ENCODE results near the gene PTPRJ.

Gene PTPRJ

DNA sequence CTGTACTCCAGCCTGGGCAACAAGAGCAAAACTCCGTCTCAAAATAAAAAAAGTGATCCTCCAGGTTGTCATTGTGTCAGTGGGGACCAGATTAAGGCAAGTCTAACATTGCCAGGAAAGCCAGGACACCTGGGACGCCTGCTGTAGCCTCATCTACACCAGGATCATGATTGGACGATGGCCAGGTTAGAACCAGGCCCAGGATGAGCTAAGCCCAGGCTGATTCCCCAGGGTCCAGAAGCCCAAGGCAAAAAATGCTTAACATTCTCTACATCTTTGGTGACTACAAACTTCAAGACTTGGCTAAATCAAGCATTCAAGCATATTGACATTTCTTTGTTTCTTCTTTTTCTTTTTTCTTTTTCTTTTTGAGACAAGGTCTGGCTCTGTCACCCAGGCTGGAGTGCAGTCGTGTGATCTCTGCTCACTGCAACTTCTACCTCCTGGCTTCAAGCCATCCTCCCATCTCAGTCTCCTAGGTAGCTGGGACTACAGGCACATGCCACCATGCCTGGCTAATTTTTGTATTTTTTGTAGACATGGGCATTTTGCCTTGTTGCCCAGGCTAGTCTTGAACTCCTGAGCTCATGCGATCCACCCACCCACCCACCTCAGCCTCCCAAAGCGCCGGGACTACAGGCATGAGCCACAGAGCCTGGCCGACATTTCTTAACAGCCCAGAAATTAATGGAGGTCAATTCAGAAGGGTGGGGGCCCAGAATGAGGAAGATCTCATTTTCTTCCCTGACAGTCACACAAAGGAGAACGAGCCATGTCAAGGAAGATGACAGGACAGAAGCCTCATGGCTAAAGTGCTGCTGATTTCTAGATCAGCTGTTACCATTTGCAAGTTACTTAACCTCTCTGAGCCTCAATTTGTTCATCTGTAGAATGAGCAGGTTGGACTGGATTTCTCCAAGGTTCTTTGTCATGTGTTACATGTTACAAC lies 12.5 kb upstream of the PTPRJ start:
- no peak for DNase-seq (ENCODE audit: low read depth in 2 of 2)

DNA sequence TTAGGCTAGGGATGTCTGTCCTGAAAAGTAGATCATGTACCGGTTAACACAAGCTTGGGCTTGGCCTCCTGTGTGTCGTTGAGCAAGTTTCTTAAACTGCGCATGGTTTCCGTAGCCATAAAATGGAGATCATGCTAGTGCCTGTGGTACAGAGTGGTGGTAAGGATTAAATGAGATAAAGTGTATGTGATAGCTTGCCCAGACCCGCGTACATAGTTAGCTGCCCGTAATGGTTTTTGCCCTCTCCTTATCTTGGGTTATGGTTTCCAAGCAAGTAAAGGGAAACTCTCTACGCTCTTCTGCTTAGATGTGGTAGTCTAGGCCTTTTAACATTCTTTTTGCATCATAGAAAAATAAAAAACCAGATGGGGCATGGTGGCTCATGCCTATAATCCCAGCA lies 11.0 kb upstream of the PTPRJ start:
- DNase-seq (ENCODE audit: low read depth in 2 of 2) = no peak

DNA sequence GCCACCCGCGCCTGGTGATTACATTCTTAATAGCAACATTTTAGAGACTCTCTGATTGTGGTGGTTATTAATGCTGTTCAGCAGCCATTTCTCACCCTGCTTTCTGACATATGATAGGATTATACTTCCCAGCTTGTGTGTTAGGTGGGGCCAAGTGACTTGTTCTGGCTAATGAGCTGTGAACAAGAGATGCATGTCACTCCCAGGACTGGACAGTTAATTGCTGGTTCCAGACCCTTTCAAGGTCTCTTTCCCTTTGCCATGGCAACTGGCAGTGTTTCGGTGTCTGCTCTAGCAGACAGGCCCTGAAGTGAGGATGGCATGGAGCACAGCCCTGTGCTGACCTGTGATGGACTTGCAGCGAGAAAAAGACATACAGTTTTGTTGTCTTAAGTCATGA lies 8.9 kb upstream of the PTPRJ start:
- no peak for DNase-seq (ENCODE audit: low read depth in 2 of 2)

DNA sequence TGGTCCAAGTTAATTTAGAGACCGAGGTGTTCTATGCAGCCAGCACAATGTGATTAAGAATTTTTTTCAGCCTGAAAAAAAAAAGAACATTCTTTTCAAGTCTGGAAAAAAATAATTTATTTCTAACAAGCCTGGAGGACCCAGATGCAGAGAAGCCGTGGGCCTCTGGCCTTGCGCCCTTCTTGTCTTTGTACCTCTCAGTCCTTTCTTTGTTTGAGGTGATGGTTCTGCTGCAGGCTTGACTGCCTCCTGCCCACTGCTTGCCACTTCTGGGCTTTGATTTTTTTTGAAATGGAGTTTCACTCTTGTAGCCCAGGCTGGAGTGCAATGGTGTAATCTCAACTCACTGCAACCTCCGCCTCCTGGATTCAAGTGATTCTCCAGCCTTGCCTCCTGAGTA lies 7.2 kb upstream of the PTPRJ start:
- no peak for DNase-seq (ENCODE audit: low read depth in 2 of 2)

DNA sequence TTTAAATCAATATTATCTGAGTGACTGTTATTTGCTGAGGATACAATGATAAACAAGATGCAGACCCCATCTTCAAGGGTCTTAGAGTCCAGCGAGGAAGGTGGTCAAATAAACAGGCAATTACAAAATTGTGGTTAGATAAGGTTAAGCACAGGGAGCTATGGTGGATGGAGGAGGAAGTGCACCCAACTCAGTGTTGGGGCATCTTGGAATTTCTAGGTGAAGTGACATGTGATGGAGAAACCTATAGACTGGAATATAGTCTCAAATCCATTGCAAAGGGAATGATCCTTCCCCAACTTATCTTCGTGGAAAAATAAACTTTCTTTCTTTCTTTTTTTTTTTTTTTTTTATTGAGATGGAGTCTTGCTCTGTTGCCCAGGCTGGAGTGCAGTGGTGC lies 3.4 kb upstream of the PTPRJ start:
- no peak for DNase-seq (ENCODE audit: low read depth in 2 of 2)

DNA sequence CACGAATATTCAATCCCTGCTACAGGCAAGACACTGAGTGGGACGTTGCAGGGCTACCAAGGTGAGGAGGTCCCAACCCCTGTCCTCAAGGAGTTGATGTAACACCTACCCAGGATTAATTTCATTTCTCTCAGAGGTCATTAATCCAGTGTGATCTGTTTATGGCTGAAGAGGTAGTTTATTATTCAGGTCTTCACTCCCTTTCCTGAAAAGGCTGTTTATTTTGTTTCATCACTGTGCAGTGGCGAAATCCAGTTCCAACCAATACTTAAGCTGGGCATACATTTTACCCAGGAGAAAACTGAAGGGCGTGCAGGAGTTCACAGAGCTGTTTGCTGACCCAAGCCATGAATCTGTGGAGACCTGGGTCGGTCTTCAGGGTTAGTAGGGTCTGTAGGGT lies 2.7 kb upstream of the PTPRJ start:
- no peak for DNase-seq (ENCODE audit: low read depth in 2 of 2)

DNA sequence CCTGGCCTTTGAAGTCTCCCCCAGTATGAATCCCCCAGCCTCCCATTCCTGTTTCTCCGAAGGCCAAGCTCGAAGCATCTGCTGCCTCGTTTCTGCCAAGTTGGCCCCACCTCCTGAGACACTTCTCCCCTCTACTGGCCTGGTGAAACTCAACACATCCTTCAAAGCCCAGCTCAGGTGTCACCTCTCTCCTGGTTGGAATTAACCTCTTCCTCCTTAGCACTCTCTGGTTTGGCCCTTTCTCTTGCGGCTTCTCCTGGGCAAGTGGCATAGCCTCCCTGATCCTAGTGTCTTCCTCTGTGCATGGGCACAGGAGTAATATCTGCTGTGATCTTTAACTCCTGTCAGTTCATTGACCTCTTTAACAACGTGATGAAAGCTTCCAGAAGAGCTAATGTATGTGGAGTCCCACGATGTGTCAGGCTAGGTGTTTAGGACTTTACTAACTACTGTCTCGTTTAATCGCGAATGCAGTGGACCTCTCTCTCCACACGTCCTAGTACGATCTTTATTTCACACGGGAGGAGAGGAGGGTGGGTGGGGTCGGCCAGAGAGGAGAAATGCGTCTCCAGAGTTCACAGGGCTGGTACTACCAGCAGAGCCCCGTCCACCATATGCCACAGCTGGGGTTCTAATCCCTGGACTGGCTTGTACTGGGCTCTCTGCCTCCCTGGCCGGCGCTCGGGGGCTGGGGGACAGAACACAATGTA lies 826 bp upstream of the PTPRJ start:
- DNase-seq (ENCODE audit: low read depth in 2 of 2) = no peak

DNA sequence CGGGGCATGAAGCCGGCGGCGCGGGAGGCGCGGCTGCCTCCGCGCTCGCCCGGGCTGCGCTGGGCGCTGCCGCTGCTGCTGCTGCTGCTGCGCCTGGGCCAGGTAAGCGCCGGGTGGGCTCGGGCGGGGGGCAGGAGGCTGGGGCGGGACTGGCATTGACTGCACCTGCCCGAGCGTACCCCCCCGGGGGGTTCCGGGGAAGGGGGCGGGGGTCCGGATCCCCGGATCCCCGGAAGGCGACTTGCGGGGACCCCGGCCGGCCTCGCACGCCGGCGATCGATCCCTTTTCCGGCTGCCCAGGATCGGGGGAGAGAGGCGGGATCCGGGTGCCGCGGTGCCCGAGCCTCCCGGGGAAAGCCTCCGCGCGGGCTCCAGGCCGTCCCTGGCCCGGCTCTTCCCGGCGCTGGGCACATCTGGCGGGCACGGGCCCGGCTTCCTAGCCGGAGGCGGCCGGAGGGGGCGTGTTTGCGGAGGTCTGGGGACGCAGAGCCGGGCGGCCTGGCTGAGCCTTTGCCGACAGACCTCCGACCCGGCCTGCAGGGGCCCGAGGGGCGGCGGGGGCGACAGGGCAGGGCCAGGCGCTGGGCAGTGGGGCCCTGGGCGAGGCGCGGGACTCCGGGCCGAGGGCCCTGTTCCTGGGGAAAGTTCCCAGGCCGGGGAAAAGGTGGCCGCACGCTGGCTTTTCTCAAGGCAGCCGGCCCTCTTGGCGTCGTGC lies 705 bp downstream of the PTPRJ start:
- DNase-seq (ENCODE audit: low read depth in 2 of 2) = no peak

DNA sequence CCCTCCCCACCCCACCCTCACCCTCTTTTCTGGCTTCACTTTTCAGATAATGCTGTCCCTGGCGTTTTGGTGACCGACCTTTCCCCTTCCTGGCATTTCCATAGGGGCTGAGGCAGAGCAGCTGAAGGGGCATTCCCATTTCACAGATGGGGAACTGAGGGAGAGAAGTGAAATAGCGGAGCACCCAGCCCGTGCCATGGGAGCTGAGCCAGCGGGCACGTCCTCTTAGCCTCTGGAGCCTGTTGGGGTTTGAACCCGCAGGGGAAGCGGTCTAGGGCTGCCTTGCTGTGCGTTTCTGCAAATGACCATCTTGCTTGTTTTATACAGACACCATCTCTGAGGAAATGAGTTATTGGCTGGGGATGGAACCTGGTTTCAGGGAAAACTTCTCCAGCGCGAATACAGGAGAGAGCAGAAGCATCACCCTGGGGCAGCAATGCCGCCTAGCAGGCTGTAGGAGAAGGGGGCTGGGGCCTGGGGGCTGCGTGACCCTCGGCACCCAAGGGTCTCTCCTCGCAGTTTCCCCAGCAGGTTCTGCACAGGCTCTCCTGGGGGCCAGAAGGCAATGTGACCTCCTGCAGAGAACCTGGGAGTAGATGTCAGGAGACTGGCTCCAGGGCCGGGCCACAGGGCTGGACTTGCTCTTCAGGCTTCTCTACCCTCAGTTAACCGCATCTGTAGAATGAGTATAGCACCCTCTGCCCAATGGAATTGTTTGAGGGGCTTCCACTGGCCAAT lies 1.5 kb downstream of the PTPRJ start:
- no peak for DNase-seq (ENCODE audit: low read depth in 2 of 2)

DNA sequence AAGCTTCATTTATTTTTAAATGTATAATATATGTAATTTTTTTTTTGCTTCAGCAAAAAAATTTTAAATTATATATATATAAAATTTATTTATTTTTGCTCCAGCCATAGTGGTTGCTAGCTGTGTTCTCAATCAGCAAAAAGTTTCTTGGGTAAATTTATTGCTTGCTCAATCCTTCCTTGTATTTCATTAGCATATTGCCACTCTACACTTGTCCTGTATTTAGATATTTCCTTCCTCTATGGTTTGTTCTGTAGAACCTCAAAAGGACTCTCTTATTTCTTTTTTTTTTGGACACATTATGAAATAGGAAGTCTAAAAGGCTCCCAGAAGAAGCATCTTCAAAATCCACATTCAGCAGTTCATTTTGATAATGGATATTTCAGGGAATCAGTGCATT lies 2.3 kb downstream of the PTPRJ start:
- no peak for DNase-seq (ENCODE audit: low read depth in 2 of 2)

DNA sequence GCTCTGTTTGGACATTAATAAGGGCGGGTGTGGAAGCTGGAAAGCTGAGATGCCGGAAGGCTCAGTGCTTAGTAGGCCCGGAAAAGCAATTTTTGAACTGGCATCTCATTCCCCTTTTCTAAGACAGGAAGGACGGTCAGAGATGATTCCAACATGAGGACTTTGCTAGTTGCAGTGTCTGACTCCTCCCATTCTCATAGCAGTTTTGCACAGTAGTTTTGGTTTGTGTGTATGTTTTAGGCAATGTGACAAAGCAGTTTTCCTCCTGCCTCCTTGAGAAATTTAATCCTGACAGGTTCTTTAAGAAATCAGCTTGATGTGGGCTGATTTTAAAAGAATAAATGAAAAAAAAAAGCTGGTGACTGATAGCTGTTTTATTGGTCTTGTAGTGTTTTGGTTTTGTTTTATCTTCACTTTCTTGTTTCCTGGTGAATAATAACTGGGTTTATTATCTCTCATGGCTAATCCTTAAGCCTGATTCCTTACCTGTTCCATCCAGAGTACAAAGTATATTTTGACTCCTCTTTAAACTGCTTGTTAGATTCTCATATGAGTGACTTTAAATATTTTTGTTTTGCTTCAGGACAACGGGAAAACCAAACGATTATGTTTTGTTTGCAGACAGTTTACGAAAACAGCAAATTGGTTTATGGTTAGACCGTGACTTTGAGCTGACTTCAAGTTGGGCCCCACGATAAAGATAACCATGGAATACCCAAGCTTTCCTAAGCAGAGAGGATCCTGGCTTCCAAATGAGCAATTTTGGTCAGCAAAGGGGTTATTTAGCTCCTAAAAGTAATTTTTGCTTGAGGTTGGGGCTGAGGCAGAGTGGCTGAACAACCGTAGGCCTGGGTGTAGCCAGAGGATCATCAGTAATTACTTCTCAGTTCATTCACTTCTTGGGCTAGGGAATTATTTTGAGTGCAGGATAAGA lies 3.4 kb downstream of the PTPRJ start:
- no peak for DNase-seq (ENCODE audit: low read depth in 2 of 2)

DNA sequence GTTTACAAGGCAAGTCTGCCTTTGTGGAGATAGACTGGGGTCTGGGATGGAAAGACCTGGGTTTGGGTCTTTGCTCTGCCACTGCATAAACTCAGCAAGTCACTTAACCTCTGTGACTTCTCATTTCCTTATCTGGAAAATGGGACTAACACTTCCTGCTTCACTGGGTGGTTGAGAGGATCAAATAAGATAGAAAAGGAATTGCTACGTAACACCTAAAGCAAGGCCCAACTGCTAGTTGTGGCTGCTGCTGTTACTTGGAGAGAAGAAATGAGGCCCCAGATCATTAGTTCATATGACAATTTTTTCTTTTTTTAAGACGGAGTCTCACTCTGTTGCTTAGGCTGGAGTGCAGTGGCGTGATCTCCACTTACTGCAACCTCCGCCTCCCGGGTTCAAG lies 5.9 kb downstream of the PTPRJ start:
- no peak for DNase-seq (ENCODE audit: low read depth in 2 of 2)

DNA sequence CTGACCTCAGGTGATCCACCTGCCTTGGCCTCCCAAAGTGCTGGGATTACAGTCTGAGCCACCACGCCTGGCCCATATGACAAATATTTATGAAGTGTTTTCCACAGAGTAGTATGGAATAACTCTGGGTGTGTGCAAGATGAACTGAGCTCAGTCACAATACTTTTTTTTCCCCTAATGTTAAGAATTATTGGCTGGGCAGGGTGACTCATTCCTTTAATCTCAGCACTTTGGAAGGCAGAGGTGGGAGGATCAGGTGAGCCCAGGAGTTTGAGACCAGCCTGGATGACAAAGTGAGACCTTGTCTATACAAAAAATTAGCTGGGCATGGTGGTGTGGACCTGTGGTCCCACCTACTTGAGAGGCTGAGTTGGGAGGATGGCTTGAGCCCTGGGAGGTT lies 6.4 kb downstream of the PTPRJ start:
- no peak for DNase-seq (ENCODE audit: low read depth in 2 of 2)

DNA sequence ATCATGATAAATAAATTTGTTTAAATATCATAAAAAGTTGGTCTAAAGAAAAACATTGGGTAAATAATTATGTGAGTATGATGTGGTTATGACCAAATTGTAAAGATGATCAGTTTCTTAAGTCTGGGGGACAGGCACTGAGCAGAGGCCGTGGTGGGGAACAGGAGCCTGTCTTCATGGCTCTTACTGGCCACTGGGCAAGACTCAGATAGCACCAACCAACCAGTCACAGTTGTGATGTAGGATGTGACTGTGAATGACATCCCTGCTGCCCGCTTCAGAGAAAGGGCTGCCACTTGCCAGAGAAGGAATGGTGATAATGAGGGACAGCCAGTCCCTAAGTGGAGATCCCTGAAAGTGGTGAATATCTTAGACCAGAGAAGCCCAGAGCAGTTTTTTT lies 7.0 kb downstream of the PTPRJ start:
- DNase-seq (ENCODE audit: low read depth in 2 of 2) = no peak

DNA sequence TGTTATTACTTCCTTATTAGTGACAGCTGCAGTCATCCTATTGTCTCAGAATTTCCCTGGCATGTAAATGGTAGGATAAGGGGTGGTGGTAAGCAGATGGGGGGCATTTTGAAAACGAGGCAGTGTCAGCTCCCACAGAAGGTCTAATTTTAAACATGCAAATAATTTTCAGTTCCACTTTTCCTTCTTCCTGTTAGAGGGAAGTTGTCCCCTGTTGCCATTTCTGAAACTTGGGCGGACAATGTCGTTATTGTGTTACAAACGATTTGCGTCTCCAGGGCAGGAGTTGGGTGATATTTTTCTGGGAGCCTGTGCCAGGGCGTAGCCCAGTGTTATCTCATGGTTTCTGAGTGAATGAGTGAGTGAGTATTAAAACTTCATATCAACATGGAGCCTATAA lies 7.4 kb downstream of the PTPRJ start:
- DNase-seq (ENCODE audit: low read depth in 2 of 2) = no peak

DNA sequence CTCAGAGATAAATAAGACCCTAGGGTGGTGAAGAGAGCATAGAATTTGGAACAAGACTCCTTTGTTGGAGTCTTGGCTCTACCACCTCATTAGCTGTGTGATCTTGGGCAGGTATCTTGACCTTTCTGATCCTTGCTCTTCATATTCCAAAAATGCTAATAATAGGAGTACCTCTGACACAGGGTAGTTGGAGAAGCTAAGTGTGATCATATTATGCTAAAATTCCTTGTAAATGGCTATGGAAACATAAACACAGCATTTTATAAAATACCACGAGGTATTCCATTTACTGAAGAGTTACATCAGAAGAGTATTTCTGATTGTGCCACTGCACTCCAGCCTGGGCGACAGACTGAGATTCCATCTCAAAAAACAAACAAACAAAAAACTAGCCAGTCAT lies 9.4 kb downstream of the PTPRJ start:
- no peak for DNase-seq (ENCODE audit: low read depth in 2 of 2)

DNA sequence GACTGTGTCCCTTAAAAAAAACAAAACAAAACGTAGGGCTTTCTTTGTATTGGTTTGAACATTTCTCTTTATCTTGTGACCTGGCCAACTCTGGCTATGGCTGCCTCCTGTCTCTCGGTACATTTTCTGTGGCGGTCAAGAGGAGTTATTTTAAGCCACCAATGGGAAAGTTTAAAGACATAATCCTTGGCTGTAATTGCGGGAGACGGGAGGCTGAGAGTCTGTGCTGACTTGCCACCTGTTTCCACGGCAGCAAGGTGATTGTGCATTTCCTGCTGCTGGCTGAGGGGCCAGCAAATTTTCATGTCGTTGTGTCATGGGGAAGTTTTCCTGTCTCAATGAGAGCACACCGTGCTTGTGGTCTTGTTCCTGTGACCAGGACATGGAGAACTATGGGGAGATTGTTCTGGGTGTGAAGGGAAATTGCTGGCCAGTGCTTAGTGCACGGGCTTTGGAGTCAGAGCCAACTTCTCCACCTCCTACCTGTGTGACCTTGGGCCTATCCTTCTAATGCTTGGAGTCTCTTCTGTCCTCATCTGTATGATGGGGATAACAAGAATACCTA lies 11.0 kb downstream of the PTPRJ start:
- no peak for DNase-seq (ENCODE audit: low read depth in 2 of 2)

DNA sequence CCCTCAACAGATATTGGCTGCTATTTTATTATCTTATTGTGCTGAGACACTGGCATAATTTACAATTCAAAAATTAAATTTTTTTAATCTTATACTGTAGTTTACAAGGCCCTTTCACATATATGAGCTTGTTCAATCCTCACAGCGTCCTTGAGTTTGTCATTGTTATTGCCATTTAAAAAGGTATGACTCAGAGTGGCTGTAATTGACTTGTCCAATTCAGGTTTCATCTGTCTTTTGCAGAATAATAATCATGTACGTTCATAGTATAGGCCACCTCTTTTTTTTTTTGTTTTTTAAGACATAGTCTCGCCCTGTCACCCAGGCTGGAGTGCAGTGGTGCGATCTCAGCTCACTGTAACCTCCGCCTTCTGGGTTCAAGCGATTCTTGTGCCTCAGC lies 11.5 kb downstream of the PTPRJ start:
- DNase-seq (ENCODE audit: low read depth in 2 of 2) = no peak

DNA sequence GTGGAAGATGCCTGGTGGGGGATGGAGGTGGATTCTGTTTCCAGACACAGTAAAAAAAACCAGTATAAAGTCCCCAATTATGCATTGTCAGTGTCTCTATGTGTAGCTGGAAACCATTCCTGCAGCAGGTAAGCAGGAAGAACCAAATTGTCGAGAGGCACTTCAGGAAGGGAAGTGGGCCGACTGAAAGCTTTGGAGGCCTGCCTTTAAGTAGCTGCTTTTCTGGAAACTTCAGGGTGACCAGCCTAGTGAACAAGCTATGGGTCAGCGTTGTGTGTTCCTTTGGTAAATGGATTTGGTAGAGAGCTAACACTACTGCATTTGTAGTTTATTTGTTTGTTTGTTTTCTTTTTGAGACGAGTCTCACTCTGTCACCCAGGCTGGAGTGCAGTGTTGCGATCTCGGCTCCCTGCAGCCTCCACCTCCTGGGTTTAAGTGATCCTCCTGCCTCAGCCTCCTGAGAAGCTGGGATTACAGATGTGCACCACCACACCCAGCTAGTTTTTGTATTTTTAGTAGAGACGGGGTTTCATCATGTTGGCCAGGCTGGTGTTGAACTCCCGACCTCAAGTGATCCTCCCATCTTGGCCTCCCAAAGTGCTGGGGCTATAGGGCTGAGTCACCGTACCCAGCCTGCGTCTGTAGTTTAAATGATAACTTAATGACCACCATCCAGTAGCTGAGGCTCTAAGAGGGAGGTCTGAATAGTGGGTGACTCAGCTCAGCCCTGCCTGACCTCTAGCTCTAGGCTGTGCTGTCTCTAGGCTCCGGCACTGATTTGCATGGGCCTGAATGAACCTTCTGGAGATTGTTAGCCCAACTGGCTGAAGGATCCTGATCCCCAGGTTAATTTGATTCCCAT lies 12.8 kb downstream of the PTPRJ start:
- DNase-seq (ENCODE audit: low read depth in 2 of 2) = no peak

DNA sequence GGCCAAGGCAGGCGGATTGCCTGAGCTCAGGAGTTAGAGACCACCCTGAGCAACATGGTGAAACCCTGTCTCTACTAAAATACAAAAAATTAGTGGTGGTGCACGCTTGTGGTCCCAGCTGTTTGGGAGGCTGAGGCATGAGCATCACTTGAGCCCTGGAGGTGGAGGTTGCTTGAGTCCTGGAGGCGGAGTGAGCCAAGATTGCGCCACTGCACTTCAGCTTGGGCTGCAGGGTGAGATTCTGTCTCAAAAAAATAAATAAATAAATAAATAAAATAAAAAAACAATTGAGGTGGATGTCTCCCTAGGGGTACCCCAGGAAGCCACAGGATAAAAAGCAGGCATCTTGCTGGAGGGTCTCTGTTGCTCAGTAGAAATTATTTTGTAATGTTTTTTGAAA lies 14.1 kb downstream of the PTPRJ start:
- DNase-seq (ENCODE audit: low read depth in 2 of 2) = no peak
